Epidermal melanocyte (primary cell): ENCODE data around the gene KRTAP5-5.
"Not testable (repeated sequence)": the region's sequence is repeated elsewhere in the genome, so short reads cannot be mapped to it uniquely, and the experiment has no call there.

Source experiments
- DNase-seq: peaks from one replicate; pipeline ENCODE4 v3.0.0; 2011; ENCODE audit warnings: low spot score; ENCODE audit not compliant: insufficient read length

The KRTAP5-5 gene

DNA sequence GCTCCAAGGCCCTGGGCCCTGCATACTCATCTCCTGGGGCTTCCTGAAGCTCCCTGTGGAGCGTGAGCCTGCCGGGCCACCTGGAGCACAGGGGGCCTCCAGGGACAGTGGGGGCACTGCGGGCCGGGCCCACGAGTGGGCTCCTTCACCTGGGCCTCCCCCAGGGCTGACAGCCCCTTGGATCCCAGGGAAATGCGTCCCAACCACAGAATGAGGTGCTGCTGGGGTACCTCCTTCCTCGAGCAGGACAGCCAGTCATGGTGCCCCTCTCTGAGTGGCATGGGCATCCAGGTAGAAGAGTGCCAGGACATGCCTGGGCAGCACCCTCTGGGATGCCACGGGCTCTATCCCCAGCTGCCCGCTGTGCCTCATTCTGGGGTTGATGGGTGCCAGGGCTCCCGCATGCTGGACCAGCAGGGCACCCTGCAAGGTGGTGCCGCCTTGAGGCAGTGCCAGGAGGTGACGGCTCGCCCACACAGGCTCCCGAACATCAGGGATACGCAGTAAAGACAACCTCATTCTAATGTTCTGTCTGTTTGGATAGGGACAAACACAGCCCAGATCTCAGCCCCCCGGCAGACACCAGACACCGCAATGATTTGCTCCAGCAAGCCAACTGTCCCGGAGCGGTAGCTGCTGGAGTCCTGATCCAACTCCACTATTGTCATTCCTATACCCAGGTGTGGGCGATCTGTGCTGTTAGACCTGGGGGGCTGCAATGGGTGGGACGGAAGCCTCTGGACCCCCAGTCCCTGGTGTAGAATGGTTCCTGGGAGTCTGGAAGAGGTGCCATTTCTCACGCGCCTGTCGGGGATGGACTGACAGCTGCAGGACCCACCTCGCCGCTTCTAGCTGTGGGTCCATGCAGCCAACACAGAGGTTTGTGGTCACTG is 25.8 kb downstream of the KRTAP5-5 start:
- no peak for DNase-seq

DNA sequence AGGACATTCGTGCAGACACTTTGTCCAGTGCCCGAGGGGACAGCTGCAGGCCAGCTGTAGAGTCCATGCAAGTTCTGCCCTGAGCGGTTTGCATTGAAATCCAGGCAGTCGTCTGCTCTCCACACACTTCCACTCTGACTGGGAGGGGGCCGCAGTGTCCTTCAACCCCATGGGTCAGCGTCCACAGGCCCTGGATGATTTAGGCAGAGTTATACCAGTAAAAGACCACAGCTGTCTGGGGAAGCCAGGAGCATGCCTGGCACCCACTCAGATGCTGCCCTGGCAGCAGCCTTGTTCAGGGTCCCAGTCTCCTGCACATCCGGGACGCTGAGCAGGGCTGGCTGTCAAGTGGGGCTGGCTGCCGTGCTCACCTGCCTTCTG is 26.5 kb downstream of the KRTAP5-5 start:
- DNase-seq, result no peak

DNA sequence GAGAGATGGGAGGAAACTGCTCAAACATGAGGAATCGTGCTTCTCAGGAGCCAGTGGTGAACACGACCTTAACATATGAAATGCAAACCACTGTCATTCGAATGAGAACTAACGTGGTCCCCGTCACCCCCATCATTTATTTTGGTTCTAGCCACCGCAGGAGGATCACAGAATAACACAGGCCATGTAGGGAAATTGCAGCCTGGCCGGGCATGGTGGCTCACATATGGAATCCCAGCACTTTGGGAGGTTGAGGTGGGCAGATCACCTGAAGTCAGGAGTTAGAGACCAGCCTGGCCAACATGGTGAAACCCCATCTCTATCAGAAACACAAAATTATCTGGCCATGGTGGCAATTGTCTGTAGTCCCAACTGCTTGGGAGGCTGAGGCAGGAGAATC is 27.1 kb downstream of the KRTAP5-5 start:
- DNase-seq, result no peak

DNA sequence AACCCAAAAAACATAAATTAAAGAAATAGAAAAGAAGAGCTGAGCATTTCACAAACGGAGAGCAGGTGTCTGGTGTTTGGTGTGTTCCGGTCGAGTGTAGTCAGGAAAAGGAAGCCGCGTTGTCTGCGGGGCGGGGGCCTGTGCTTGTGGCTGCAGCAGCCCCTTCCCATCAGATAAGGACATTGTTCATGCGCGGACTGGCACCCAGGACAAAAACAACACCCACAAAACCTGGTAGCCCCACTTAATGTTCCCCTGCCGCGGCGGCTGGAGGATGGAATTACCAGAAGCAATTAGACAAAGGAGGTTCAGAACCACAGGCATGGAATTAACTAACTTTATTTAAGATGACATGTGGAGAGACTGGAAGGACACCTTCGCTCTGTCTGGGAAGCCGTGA is 29.9 kb downstream of the KRTAP5-5 start:
- DNase-seq, result no peak

- DNase-seq, result no peak
Observed at GRCh38 chr11:1660111-1660867, 30.7 kb downstream of the KRTAP5-5 start.

- DNase-seq, result not testable (repeated sequence)
Observed at GRCh38 chr11:1661454-1662269, 32.1 kb downstream of the KRTAP5-5 start.

- DNase-seq, result not testable (repeated sequence)
Observed at GRCh38 chr11:1662699-1663283, 33.2 kb downstream of the KRTAP5-5 start.

GRCh38 chr11:1665313-1665712 is 35.7 kb downstream of the KRTAP5-5 start:
- DNase-seq, result no peak

DNA sequence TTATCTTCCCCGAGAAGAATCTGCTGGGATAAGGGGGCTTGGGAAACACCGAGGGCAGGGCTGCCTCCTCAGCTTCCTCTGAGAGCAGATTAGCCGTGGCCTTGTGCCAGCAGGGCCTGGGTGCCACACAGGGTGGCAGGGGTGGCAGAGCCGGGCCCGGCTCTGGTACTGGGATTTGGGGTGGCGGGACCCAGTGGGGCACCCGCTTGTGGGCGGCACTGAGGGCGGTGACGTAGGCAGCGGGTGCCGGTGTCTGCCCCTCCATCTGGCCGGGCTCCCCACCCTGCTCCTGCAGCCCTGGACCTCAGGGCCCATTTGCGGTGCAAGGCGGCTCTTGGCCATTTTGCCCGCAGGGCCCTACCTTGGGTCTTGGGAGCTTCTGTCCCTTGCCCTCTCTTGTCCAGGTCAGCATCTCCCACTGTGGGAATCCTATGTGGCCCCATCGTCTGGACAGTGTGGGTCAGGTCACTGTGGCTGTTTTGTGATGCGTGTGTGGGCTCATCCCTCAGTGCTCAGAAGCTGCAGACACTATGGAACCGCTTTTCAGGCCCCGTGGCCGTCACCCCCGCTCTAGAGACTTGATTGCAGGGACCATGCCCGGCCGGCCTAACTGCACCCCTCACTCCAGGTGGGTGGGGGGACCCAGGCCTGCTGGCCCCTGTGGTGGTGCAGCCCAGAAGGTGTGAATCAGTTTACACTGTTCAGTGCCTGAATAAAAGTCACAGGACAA is 37.7 kb downstream of the KRTAP5-5 start:
- no peak for DNase-seq

GRCh38 chr11:1667906-1668305 is 38.3 kb downstream of the KRTAP5-5 start:
- no peak for DNase-seq

DNA sequence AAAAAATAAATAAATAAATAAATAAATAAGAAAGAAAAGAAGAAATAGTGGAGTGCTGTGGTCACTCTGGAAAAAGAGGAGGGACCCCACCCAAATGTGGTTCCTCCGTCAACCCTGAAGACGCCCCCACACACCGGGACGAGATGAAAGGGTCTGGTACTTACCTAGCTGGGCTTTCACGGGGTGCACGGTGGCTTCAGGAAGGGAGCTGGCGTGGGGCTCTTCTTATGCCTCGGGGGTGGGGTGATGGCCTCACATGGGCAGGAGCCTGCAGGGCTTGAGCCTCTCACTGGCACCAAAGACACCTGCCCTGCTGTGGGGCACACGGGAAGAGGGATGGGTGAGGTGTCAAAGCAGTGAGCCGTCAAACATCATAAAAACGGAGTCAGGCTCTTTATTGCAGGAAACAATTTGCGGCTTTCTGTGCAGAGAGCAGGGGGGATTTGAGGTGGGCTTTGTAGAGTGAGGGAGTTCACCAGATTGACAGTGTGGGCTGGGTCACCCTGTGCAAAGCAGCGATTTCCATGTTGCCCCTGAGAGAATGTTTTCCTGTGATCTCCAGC is 39.4 kb downstream of the KRTAP5-5 start:
- DNase-seq, result no peak

- DNase-seq, result no peak
Observed at GRCh38 chr11:1669546-1670218, 40.1 kb downstream of the KRTAP5-5 start.

- not testable (repeated sequence) for DNase-seq
Observed at GRCh38 chr11:1670457-1670856, 40.9 kb downstream of the KRTAP5-5 start.

- no peak for DNase-seq
Observed at GRCh38 chr11:1670905-1671371, 41.4 kb downstream of the KRTAP5-5 start.

DNA sequence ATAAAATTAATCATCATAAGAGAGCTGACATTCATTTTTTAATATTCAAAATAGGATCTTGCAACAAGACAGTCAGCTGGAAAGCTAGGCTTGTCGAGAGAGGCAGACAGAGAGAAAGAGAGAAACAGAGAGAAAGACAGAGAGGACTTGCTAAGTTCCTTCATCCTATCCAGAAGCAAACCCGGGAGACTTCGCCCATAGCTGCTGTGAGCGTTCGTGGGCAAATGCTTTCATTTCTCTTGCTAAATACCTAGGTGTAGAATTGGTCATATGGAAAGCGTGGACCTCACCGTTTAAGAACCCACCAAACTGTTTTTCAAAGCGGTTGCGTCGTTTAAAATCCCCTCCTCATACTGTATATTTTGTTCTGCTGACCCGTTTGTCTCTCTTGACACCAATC is 42.1 kb downstream of the KRTAP5-5 start:
- DNase-seq, result no peak

- no peak for DNase-seq
Observed at GRCh38 chr11:1672613-1673350, 43.2 kb downstream of the KRTAP5-5 start.

DNA sequence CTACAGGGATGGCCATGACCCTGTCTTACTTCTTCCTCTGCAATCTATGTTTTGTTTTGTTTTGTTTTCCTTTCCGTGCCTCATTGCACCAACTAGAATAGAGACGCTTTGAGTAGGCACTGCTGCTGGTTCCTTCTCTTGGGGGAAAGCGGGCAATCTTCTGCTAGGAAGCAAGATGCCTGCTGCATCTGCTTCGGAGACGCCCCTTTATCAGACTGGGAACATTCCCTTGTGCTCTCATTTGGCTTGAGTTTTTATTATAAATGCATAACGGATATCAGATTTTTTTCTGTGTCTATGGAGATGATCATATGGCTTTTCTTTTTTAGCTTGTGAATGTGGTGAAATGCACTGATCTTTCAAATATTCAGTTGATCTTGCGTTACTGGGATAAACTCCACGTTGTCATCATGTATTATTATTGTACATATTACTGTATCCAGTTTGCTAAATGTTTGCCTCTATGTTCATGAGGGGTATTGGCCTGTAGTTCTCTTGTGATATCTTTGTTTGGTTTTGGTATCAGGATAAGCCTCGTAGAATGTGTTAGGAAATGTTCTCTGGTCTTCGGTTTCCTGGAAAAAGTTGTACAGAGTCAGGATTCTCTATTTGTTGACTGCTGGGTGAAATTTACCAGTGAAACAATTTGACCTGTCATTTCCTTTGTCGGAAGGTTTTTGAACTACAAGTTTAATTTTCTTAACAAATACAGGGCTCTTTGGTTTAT is 44.0 kb downstream of the KRTAP5-5 start:
- DNase-seq, result no peak
